HEK293T (cell line): ENCODE measurements around the gene DYRK1A.

Experiments used
- ARNT ChIP-seq: fragments of 450-650 bp; IDR thresholded peaks from 2 replicates; pipeline ENCODE4 v1.6.1; 2017; ENCODE audit warnings: mild to moderate bottlenecking
- BHLHE40 ChIP-seq: fragments of 450-650 bp; IDR thresholded peaks from 2 replicates; pipeline ENCODE4 v1.6.1; 2016; ENCODE audit warnings: mild to moderate bottlenecking, moderate library complexity, borderline replicate concordance
- ELF4 ChIP-seq: fragments of 450-650 bp; IDR thresholded peaks from 2 replicates; pipeline ENCODE4 v1.6.1; 2017; ENCODE audit warnings: antibody characterized with exemption
- FOXA1 ChIP-seq: fragments of 450-650 bp; IDR thresholded peaks from 2 replicates; pipeline ENCODE4 v1.6.1; 2016; ENCODE audit warnings: mild to moderate bottlenecking
- FOXK2 ChIP-seq: fragments of 450-650 bp; IDR thresholded peaks from 2 replicates; pipeline ENCODE4 v1.6.1; 2016; ENCODE audit warnings: mild to moderate bottlenecking
- FOXM1 ChIP-seq: fragments of 450-650 bp; IDR thresholded peaks from 2 replicates; pipeline ENCODE4 v1.6.1; 2017; ENCODE audit warnings: mild to moderate bottlenecking, borderline replicate concordance
- HDGF ChIP-seq: fragments of 450-650 bp; IDR thresholded peaks from 2 replicates; pipeline ENCODE4 v1.6.1; 2017; ENCODE audit warnings: antibody characterized with exemption, borderline replicate concordance
- L3MBTL2 ChIP-seq: fragments of 450-650 bp; conservative IDR thresholded peaks from 2 replicates; pipeline ENCODE4 v1.6.1; 2016; ENCODE audit warnings: mild to moderate bottlenecking
- LEF1 ChIP-seq: fragments of 450-650 bp; IDR thresholded peaks from 2 replicates; pipeline ENCODE4 v1.6.1; 2017; ENCODE audit warnings: mild to moderate bottlenecking, borderline replicate concordance
- PKNOX1 ChIP-seq: fragments of 450-650 bp; IDR thresholded peaks from 2 replicates; pipeline ENCODE4 v1.6.1; 2016
- SP1 ChIP-seq: fragments of 450-650 bp; IDR thresholded peaks from 2 replicates; pipeline ENCODE4 v1.6.1; 2017
- SUZ12 ChIP-seq: fragments of 450-650 bp; IDR thresholded peaks from 2 replicates; pipeline ENCODE4 v1.6.1; 2016; ENCODE audit warnings: mild to moderate bottlenecking
- TARDBP ChIP-seq: fragments of 450-650 bp; IDR thresholded peaks from 2 replicates; pipeline ENCODE4 v1.6.1; 2016
- ZNF384 ChIP-seq: fragments of 450-650 bp; IDR thresholded peaks from 2 replicates; pipeline ENCODE4 v1.6.1; 2016

GRCh38 chr21:37561506-37561905 is 194.9 kb downstream of the DYRK1A start:
- TF ChIP-seq SUZ12, result no peak
- no peak for TF ChIP-seq ZNF384
- no peak for TF ChIP-seq TARDBP
- TF ChIP-seq BHLHE40, result no peak
- TF ChIP-seq SP1, result no peak
- no peak for TF ChIP-seq PKNOX1
- no peak for TF ChIP-seq ARNT
- TF ChIP-seq ELF4, result no peak
- no peak for TF ChIP-seq L3MBTL2
- no peak for TF ChIP-seq HDGF
- TF ChIP-seq FOXM1, result no peak
- TF ChIP-seq LEF1, result no peak
- no peak for TF ChIP-seq FOXK2
- no peak for TF ChIP-seq FOXA1
